DND-41 (cell line): Measurements from ENCODE around the gene MACO1.

ENCODE experiments used
- ATAC-seq: fragments of 200-7000 bp; cut with Tn5 transposase; 3 replicates; pipeline ENCODE4 v1.9.1; 2021; ENCODE audit warnings: low read depth; ENCODE audit not compliant: insufficient read depth
- DNase-seq: peaks from one replicate; pipeline ENCODE4 v3.0.0-alpha.2; 2020
- H2AFZ ChIP-seq: 2 replicates; pipeline ENCODE4 v1.6.0; 2012; ENCODE audit warnings: low read depth, low read length
- H3K27ac ChIP-seq: 2 replicates; pipeline ENCODE4 v1.5.1; 2012; ENCODE audit warnings: low read length, inconsistent platforms
- H3K27me3 ChIP-seq: fragments of 200-600 bp; sonication (generic); 2 replicates; pipeline ENCODE4 v1.6.0; 2012; ENCODE audit warnings: low read length, mild to moderate bottlenecking, inconsistent platforms; ENCODE audit not compliant: insufficient read depth, poor library complexity
- H3K36me3 ChIP-seq: 2 replicates; pipeline ENCODE4 v1.5.1; 2012; ENCODE audit warnings: low read length, inconsistent platforms; ENCODE audit not compliant: insufficient read depth
- H3K4me1 ChIP-seq: 2 replicates; pipeline ENCODE4 v1.5.1; 2012; ENCODE audit warnings: mild to moderate bottlenecking, low read length; ENCODE audit not compliant: insufficient read depth
- H3K4me2 ChIP-seq: 2 replicates; pipeline ENCODE4 v1.6.0; 2012; ENCODE audit warnings: mild to moderate bottlenecking, moderate library complexity, low read length, inconsistent platforms; ENCODE audit not compliant: insufficient read depth
- H3K4me3 ChIP-seq, 2 experiments: fragments of 200-600 bp in 1 of 2; shearing (Covaris generic) in 1 of 2; 2 replicates each; pipeline ENCODE4 v1.5.1; 2012 to 2016; ENCODE audit warnings: inconsistent platforms in 2 of 2, low read length in 2 of 2, mild to moderate bottlenecking in 2 of 2, low read depth in 1 of 2, moderate library complexity in 1 of 2
- H3K79me2 ChIP-seq: 2 replicates; pipeline ENCODE4 v1.6.0; 2012; ENCODE audit warnings: low read length, inconsistent platforms; ENCODE audit not compliant: insufficient read depth
- H3K9ac ChIP-seq: 2 replicates; pipeline ENCODE4 v1.6.0; 2012; ENCODE audit warnings: low read depth, mild to moderate bottlenecking, inconsistent platforms, low read length, moderate library complexity
- H3K9me3 ChIP-seq: 2 replicates; pipeline ENCODE4 v1.5.1; 2012; ENCODE audit warnings: low read length, moderate library complexity, mild to moderate bottlenecking, inconsistent platforms; ENCODE audit not compliant: insufficient read depth, severe bottlenecking
- H4K20me1 ChIP-seq: 2 replicates; pipeline ENCODE4 v1.6.0; 2012; ENCODE audit warnings: low read length; ENCODE audit not compliant: insufficient read depth
- EZH2 ChIP-seq: IDR thresholded peaks from 3 replicates; pipeline ENCODE4 v1.6.1; 2012; ENCODE audit warnings: borderline replicate concordance, low read depth, mild to moderate bottlenecking, moderate library complexity, low read length, inconsistent platforms; ENCODE audit not compliant: severe bottlenecking
- TF ChIP-seq, protein P1 (sequence below): IDR thresholded peaks from 2 replicates; pipeline ENCODE4 v1.5.1; 2012; ENCODE audit warnings: borderline replicate concordance, low read length, moderate library complexity, mild to moderate bottlenecking; ENCODE audit not compliant: poor library complexity, severe bottlenecking; ENCODE audit errors: extremely low read depth

The MACO1 gene

DNA sequence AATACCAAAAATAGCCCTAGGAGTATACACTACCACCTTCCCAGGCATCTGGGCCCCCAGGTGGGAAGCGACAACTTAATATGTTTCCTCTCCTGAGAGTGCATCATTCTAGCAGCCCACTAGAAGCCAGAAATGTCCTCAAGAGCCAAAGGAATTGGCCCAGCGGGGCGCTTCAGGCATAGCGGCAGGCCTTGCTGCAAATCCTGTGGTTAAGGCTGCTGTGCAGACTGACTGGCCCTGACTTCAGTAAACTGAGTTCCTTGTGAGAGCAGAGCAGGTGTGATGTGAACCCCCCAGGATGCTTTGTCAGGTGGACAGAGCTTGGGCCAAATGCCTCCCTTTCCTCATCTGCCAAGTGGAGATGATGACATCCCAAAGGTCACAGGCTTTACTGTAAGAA is 83.0 kb downstream of the MACO1 start:
- ATAC-seq (no peak), DNase-seq (no peak)
- no peak overlapping the region for H3K4me3 ChIP-seq
- no peak for TF ChIP-seq EZH2
- TF ChIP-seq, protein P1, sequence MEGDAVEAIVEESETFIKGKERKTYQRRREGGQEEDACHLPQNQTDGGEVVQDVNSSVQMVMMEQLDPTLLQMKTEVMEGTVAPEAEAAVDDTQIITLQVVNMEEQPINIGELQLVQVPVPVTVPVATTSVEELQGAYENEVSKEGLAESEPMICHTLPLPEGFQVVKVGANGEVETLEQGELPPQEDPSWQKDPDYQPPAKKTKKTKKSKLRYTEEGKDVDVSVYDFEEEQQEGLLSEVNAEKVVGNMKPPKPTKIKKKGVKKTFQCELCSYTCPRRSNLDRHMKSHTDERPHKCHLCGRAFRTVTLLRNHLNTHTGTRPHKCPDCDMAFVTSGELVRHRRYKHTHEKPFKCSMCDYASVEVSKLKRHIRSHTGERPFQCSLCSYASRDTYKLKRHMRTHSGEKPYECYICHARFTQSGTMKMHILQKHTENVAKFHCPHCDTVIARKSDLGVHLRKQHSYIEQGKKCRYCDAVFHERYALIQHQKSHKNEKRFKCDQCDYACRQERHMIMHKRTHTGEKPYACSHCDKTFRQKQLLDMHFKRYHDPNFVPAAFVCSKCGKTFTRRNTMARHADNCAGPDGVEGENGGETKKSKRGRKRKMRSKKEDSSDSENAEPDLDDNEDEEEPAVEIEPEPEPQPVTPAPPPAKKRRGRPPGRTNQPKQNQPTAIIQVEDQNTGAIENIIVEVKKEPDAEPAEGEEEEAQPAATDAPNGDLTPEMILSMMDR, result no peak
- H3K9me3 ChIP-seq, result no peaks in the 10 kb centered on the region
- no peaks in the 10 kb centered on the region for H3K27me3 ChIP-seq
- H2AFZ ChIP-seq, result no peak overlapping the region
- H4K20me1 ChIP-seq, result no peaks in the 10 kb centered on the region
- H3K79me2 ChIP-seq, result no peaks in the 10 kb centered on the region
- H3K4me2 ChIP-seq, result no peak overlapping the region
- no peak overlapping the region for H3K27ac ChIP-seq
- H3K4me1 ChIP-seq, result no peaks in the 10 kb centered on the region
- H3K36me3 ChIP-seq, result no peaks in the 10 kb centered on the region
- H3K9ac ChIP-seq, result no peak overlapping the region

DNA sequence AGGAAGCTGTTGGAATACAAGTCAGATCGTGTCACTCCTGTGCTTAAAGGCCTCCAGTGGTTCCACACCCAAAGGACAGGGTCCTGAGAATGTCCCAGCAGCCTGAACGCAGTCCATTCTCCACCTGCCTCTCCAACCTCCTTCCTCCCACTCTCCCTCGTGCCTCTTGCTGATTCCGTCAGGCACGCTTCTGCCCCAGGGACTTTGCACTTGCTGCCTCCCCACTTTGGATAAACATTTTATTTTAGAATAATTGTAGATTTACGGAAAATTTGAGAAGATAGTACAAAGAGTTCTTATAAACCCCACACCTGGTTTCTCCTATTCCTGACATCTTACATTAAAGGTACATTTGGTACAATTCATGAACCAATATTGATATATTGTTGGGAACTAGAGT is 84.3 kb downstream of the MACO1 start:
- Histone ChIP-seq H3K9ac (no peak overlapping the region), H3K27me3 (no peaks in the 10 kb centered on the region), H4K20me1 (no peaks in the 10 kb centered on the region), H3K79me2 (no peaks in the 10 kb centered on the region), H3K4me2 (no peak overlapping the region), H3K4me1 (no peaks in the 10 kb centered on the region), H2AFZ (no peak overlapping the region), H3K36me3 (no peaks in the 10 kb centered on the region), H3K27ac (no peak overlapping the region), H3K9me3 (no peaks in the 10 kb centered on the region), H3K4me3 (no peak overlapping the region)
- TF ChIP-seq EZH2, result no peak
- TF ChIP-seq, protein P1, result no peak
- no peak for ATAC-seq
- DNase-seq, result no peak

DNA sequence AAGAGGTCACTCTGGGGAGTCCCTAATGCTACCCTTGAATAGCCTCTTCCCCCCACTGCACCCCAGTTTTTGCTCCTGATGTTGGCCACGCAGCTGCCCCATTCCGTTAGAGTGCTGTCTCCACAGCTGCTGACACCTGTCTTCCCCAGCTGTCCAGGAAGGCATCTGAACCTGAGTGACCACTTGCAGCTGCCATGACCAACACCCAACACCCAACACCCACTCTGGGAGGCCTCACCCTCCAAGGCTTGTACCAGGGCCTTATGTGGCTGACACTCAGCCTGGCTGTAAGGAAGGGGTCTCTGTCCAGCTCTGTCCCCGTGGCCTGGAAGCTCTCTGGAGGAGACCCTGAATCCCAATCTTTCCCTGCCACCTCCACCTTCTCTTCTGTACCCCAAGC is 86.0 kb downstream of the MACO1 start:
- no peak overlapping the region for H3K9ac ChIP-seq
- H3K4me2 ChIP-seq, result no peak overlapping the region
- no peak for DNase-seq
- no peak overlapping the region for H2AFZ ChIP-seq
- H3K36me3 ChIP-seq, result no peaks in the 10 kb centered on the region
- ATAC-seq, result no peak
- no peaks in the 10 kb centered on the region for H3K79me2 ChIP-seq
- H4K20me1 ChIP-seq, result no peaks in the 10 kb centered on the region
- H3K4me1 ChIP-seq, result no peaks in the 10 kb centered on the region
- H3K4me3 ChIP-seq, result no peak overlapping the region
- H3K27ac ChIP-seq, result no peak overlapping the region
- no peak for TF ChIP-seq EZH2
- TF ChIP-seq, protein P1, result no peak
- no peaks in the 10 kb centered on the region for H3K27me3 ChIP-seq
- no peaks in the 10 kb centered on the region for H3K9me3 ChIP-seq
